Measurements from ENCODE around the gene DPYD.

DNA sequence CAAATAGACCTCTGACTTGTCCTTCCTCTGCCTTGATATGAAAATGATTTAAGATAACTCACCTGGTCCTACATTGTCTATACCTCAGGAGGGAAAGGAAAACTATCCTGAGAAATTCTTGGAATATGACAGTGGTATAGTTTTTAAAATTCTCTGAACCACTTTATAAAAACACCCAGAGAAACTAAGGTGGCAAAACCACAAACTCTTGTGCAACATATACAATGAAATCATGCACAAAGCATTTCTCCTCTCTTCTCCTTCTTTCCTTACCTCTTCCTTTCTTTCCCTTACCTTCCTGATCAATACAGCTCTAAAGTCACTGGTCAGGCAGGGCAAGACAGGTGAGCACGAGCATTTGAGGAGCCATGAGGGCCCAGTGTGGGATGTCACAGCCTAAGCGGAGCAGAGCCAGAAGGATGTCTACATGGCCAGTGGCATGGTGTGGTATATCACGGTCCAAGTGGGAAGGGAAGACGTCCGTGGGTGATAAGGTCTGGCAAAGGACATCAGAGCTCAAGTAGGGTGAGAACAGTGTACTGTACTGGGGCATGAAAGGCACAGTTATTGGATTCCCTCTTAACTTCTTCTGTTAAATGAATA is 543.3 kb downstream of the DPYD start:
- TF ChIP-seq EZH2 (IDR thresholded peaks at IDR 0.05; ENCODE audit: low read length, unreplicated experiment) (no peak), EZH2phosphoT487 (IDR thresholded peaks at IDR 0.05; ENCODE audit: borderline replicate concordance, low read length) (no peak)
- TF ChIP-seq, protein P1, sequence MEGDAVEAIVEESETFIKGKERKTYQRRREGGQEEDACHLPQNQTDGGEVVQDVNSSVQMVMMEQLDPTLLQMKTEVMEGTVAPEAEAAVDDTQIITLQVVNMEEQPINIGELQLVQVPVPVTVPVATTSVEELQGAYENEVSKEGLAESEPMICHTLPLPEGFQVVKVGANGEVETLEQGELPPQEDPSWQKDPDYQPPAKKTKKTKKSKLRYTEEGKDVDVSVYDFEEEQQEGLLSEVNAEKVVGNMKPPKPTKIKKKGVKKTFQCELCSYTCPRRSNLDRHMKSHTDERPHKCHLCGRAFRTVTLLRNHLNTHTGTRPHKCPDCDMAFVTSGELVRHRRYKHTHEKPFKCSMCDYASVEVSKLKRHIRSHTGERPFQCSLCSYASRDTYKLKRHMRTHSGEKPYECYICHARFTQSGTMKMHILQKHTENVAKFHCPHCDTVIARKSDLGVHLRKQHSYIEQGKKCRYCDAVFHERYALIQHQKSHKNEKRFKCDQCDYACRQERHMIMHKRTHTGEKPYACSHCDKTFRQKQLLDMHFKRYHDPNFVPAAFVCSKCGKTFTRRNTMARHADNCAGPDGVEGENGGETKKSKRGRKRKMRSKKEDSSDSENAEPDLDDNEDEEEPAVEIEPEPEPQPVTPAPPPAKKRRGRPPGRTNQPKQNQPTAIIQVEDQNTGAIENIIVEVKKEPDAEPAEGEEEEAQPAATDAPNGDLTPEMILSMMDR (conservative IDR thresholded peaks at IDR 0.05; ENCODE audit: low read depth, low read length): no peak

Measured in PC-3 (cell line).